Loucy (cell line): Measurements from ENCODE around the gene SPRR5.

Experiments
- CTCF ChIP-seq: fragments of 200-600 bp; sonication (generic); conservative IDR thresholded peaks from 2 replicates; pipeline ENCODE4 v1.5.1; 2014; ENCODE audit warnings: mild to moderate bottlenecking, antibody characterized with exemption, low read length
- EZH2phosphoT487 ChIP-seq: fragments of 200-600 bp; IDR thresholded peaks from 2 replicates; pipeline ENCODE4 v1.6.1; 2018; ENCODE audit warnings: antibody characterized with exemption, mild to moderate bottlenecking, moderate library complexity, borderline replicate concordance

GRCh38 chr1:152928671-152929070, 18.3 kb upstream of the SPRR5 start:
- TF ChIP-seq CTCF: no peak
- TF ChIP-seq EZH2phosphoT487: no peak
